ENCODE measurements around the gene LHFPL3.

LHFPL3 gene

GRCh38 chr7:104352736-104353135 lies 24.3 kb downstream of the LHFPL3 start:
- Mint-ChIP-seq H3K9me3 (no peaks in the 10 kb centered on the region), H3K4me1 (ENCODE audit: low read depth) (no peaks in the 10 kb centered on the region), H3K27me3 (ENCODE audit: low read depth) (no peaks in the 10 kb centered on the region)

GRCh38 chr7:104357166-104357565 lies 28.8 kb downstream of the LHFPL3 start:
- H3K4me1 Mint-ChIP-seq (ENCODE audit: low read depth), result no peaks in the 10 kb centered on the region
- H3K9me3 Mint-ChIP-seq, result no peaks in the 10 kb centered on the region
- no peak overlapping the region for H3K27ac Mint-ChIP-seq
- no peaks in the 10 kb centered on the region for H3K36me3 Mint-ChIP-seq (ENCODE audit: low read depth)
- no peak overlapping the region for H3K4me3 Mint-ChIP-seq
- no peaks in the 10 kb centered on the region for H3K27me3 Mint-ChIP-seq (ENCODE audit: low read depth)

More at GRCh38 chr7:104352736-104353135, 24.3 kb downstream of the LHFPL3 start:
- Mint-ChIP-seq H3K36me3 (ENCODE audit: low read depth) (no peaks in the 10 kb centered on the region), H3K27ac (no peak overlapping the region), H3K4me3 (no peak overlapping the region)

GRCh38 chr7:104358446-104359132 lies 30.2 kb downstream of the LHFPL3 start:
- H3K36me3 Mint-ChIP-seq (ENCODE audit: low read depth), result no peaks in the 10 kb centered on the region
- no peaks in the 10 kb centered on the region for H3K4me1 Mint-ChIP-seq (ENCODE audit: low read depth)
- H3K9me3 Mint-ChIP-seq, result no peaks in the 10 kb centered on the region
- H3K4me3 Mint-ChIP-seq, result no peak overlapping the region
- H3K27me3 Mint-ChIP-seq (ENCODE audit: low read depth), result no peaks in the 10 kb centered on the region
- H3K27ac Mint-ChIP-seq, result no peak overlapping the region

GRCh38 chr7:104362756-104363155 lies 34.4 kb downstream of the LHFPL3 start:
- no peaks in the 10 kb centered on the region for H3K9me3 Mint-ChIP-seq

GRCh38 chr7:104363355-104363754 lies 35.0 kb downstream of the LHFPL3 start:
- H3K27me3 Mint-ChIP-seq (ENCODE audit: low read depth), result no peaks in the 10 kb centered on the region
- no peaks in the 10 kb centered on the region for H3K9me3 Mint-ChIP-seq
- H3K27ac Mint-ChIP-seq, result no peak overlapping the region
- no peak overlapping the region for H3K4me3 Mint-ChIP-seq
- no peaks in the 10 kb centered on the region for H3K36me3 Mint-ChIP-seq (ENCODE audit: low read depth)
- H3K4me1 Mint-ChIP-seq (ENCODE audit: low read depth), result no peaks in the 10 kb centered on the region

More at GRCh38 chr7:104362756-104363155, 34.4 kb downstream of the LHFPL3 start:
- Mint-ChIP-seq H3K4me1 (ENCODE audit: low read depth) (no peaks in the 10 kb centered on the region), H3K36me3 (ENCODE audit: low read depth) (no peaks in the 10 kb centered on the region), H3K27me3 (ENCODE audit: low read depth) (no peaks in the 10 kb centered on the region), H3K27ac (no peak overlapping the region), H3K4me3 (no peak overlapping the region)

- H3K27me3 Mint-ChIP-seq (ENCODE audit: low read depth), result no peaks in the 10 kb centered on the region
- H3K4me1 Mint-ChIP-seq (ENCODE audit: low read depth), result no peaks in the 10 kb centered on the region
- H3K9me3 Mint-ChIP-seq, result no peaks in the 10 kb centered on the region
- no peak overlapping the region for H3K27ac Mint-ChIP-seq
- no peaks in the 10 kb centered on the region for H3K36me3 Mint-ChIP-seq (ENCODE audit: low read depth)
- no peak overlapping the region for H3K4me3 Mint-ChIP-seq
Observed at GRCh38 chr7:104366390-104366789, 38.0 kb downstream of the LHFPL3 start.

- Mint-ChIP-seq H3K27me3 (ENCODE audit: low read depth) (no peaks in the 10 kb centered on the region), H3K9me3 (no peaks in the 10 kb centered on the region), H3K27ac (no peak overlapping the region), H3K36me3 (ENCODE audit: low read depth) (no peaks in the 10 kb centered on the region), H3K4me1 (ENCODE audit: low read depth) (no peaks in the 10 kb centered on the region), H3K4me3 (no peak overlapping the region)
Observed at GRCh38 chr7:104367926-104368325, 39.5 kb downstream of the LHFPL3 start.

- Mint-ChIP-seq H3K4me3 (no peak overlapping the region), H3K27ac (no peak overlapping the region), H3K27me3 (ENCODE audit: low read depth) (no peaks in the 10 kb centered on the region), H3K4me1 (ENCODE audit: low read depth) (no peaks in the 10 kb centered on the region), H3K9me3 (no peaks in the 10 kb centered on the region), H3K36me3 (ENCODE audit: low read depth) (no peaks in the 10 kb centered on the region)
Observed at GRCh38 chr7:104371216-104371979, 43.0 kb downstream of the LHFPL3 start.

GRCh38 chr7:104371980-104372357 lies 43.6 kb downstream of the LHFPL3 start:
- Mint-ChIP-seq H3K36me3 (ENCODE audit: low read depth) (no peaks in the 10 kb centered on the region), H3K9me3 (no peaks in the 10 kb centered on the region), H3K4me1 (ENCODE audit: low read depth) (no peaks in the 10 kb centered on the region), H3K27ac (no peak overlapping the region), H3K4me3 (no peak overlapping the region), H3K27me3 (ENCODE audit: low read depth) (no peaks in the 10 kb centered on the region)

GRCh38 chr7:104382616-104383015 lies 54.2 kb downstream of the LHFPL3 start:
- Mint-ChIP-seq H3K27ac (no peak overlapping the region), H3K9me3 (peaks cover 7% of the 10 kb centered on the region), H3K4me1 (ENCODE audit: low read depth) (no peaks in the 10 kb centered on the region), H3K36me3 (ENCODE audit: low read depth) (no peaks in the 10 kb centered on the region), H3K4me3 (no peak overlapping the region), H3K27me3 (ENCODE audit: low read depth) (no peaks in the 10 kb centered on the region)

- no peaks in the 10 kb centered on the region for H3K4me1 Mint-ChIP-seq (ENCODE audit: low read depth)
- no peak overlapping the region for H3K27ac Mint-ChIP-seq
- H3K9me3 Mint-ChIP-seq, result peaks cover 18% of the 10 kb centered on the region
- no peaks in the 10 kb centered on the region for H3K27me3 Mint-ChIP-seq (ENCODE audit: low read depth)
- no peak overlapping the region for H3K4me3 Mint-ChIP-seq
- H3K36me3 Mint-ChIP-seq (ENCODE audit: low read depth), result no peaks in the 10 kb centered on the region
Observed at GRCh38 chr7:104386943-104387342, 58.5 kb downstream of the LHFPL3 start.

- H3K4me1 Mint-ChIP-seq (ENCODE audit: low read depth), result no peaks in the 10 kb centered on the region
- no peaks in the 10 kb centered on the region for H3K36me3 Mint-ChIP-seq (ENCODE audit: low read depth)
- H3K27ac Mint-ChIP-seq, result no peak overlapping the region
- no peak overlapping the region for H3K4me3 Mint-ChIP-seq
- peaks cover 18% of the 10 kb centered on the region for H3K9me3 Mint-ChIP-seq
- H3K27me3 Mint-ChIP-seq (ENCODE audit: low read depth), result no peaks in the 10 kb centered on the region
Observed at GRCh38 chr7:104388222-104388621, 59.8 kb downstream of the LHFPL3 start.

- no peak overlapping the region for H3K4me3 Mint-ChIP-seq
- no peaks in the 10 kb centered on the region for H3K4me1 Mint-ChIP-seq (ENCODE audit: low read depth)
- no peaks in the 10 kb centered on the region for H3K36me3 Mint-ChIP-seq (ENCODE audit: low read depth)
- H3K27me3 Mint-ChIP-seq (ENCODE audit: low read depth), result no peaks in the 10 kb centered on the region
- H3K9me3 Mint-ChIP-seq, result no peaks in the 10 kb centered on the region
- H3K27ac Mint-ChIP-seq, result no peak overlapping the region
Observed at GRCh38 chr7:104395162-104395561, 66.8 kb downstream of the LHFPL3 start.

GRCh38 chr7:104397442-104397841 lies 69.0 kb downstream of the LHFPL3 start:
- Mint-ChIP-seq H3K9me3 (no peaks in the 10 kb centered on the region), H3K27ac (no peak overlapping the region), H3K27me3 (ENCODE audit: low read depth) (no peaks in the 10 kb centered on the region), H3K4me3 (no peak overlapping the region), H3K4me1 (ENCODE audit: low read depth) (no peaks in the 10 kb centered on the region), H3K36me3 (ENCODE audit: low read depth) (no peaks in the 10 kb centered on the region)

- H3K27me3 Mint-ChIP-seq (ENCODE audit: low read depth), result no peaks in the 10 kb centered on the region
- no peaks in the 10 kb centered on the region for H3K9me3 Mint-ChIP-seq
- no peaks in the 10 kb centered on the region for H3K36me3 Mint-ChIP-seq (ENCODE audit: low read depth)
- no peaks in the 10 kb centered on the region for H3K4me1 Mint-ChIP-seq (ENCODE audit: low read depth)
- no peak overlapping the region for H3K4me3 Mint-ChIP-seq
- H3K27ac Mint-ChIP-seq, result no peak overlapping the region
Observed at GRCh38 chr7:104408371-104408770, 80.0 kb downstream of the LHFPL3 start.
